H9 (cell line): ENCODE data around the gene KDM5B. TPM values are rescaled to one million over a fixed set of nuclear protein-coding genes. Genes with fewer than 3 reads are reported as not detected.

Source experiments
- DNase-seq: peaks from one replicate; pipeline ENCODE4 v3.0.0-alpha.2; 2017
- H2AFZ ChIP-seq: one replicate; pipeline ENCODE4 v1.6.1; 2013; ENCODE audit warnings: mild to moderate bottlenecking, low read length, control low read depth, moderate library complexity
- H2AK5ac ChIP-seq: 2 replicates; pipeline ENCODE4 v1.6.1; 2013; ENCODE audit warnings: low read length, control low read depth, mixed read lengths; ENCODE audit not compliant: insufficient read length
- H2BK120ac ChIP-seq: one replicate; pipeline ENCODE4 v1.6.1; 2013; ENCODE audit warnings: low read depth, mild to moderate bottlenecking, low read length, control low read depth, inconsistent platforms; ENCODE audit not compliant: poor library complexity, severe bottlenecking
- H2BK12ac ChIP-seq: 2 replicates; pipeline ENCODE4 v1.6.1; 2013; ENCODE audit warnings: low read length, control low read depth, mixed read lengths, low read depth; ENCODE audit not compliant: insufficient read length
- H2BK15ac ChIP-seq: 2 replicates; pipeline ENCODE4 v1.6.1; 2013; ENCODE audit warnings: low read depth, low read length, control low read depth
- H2BK20ac ChIP-seq: one replicate; pipeline ENCODE4 v1.6.1; 2013; ENCODE audit warnings: low read depth, mild to moderate bottlenecking, low read length, control low read depth, inconsistent platforms; ENCODE audit not compliant: poor library complexity, severe bottlenecking
- H2BK5ac ChIP-seq: 2 replicates; pipeline ENCODE4 v1.6.1; 2013; ENCODE audit warnings: low read length, control low read depth, mixed read lengths; ENCODE audit not compliant: insufficient read length
- H3K14ac ChIP-seq: 2 replicates; pipeline ENCODE4 v1.6.1; 2013; ENCODE audit warnings: low read length, control low read depth; ENCODE audit not compliant: insufficient read depth
- H3K18ac ChIP-seq: 2 replicates; pipeline ENCODE4 v1.6.1; 2013; ENCODE audit warnings: low read depth, mild to moderate bottlenecking, mixed read lengths, low read length, control low read depth; ENCODE audit not compliant: insufficient read length
- H3K23ac ChIP-seq: 2 replicates; pipeline ENCODE4 v1.6.1; 2013; ENCODE audit warnings: low read length, control low read depth, mixed read lengths, low read depth; ENCODE audit not compliant: insufficient read length
- H3K23me2 ChIP-seq: 2 replicates; pipeline ENCODE4 v1.6.1; 2013; ENCODE audit warnings: low read depth, mild to moderate bottlenecking, mixed read lengths, low read length, control low read depth; ENCODE audit not compliant: insufficient read length, poor library complexity, severe bottlenecking
- H3K27ac ChIP-seq: 2 replicates; pipeline ENCODE4 v1.5.1; 2013; ENCODE audit warnings: low read length, control low read depth, mixed read lengths, low read depth; ENCODE audit not compliant: insufficient read length
- H3K27me3 ChIP-seq: 2 replicates; pipeline ENCODE4 v1.6.1; 2013; ENCODE audit warnings: low read length, control low read depth, inconsistent platforms; ENCODE audit not compliant: insufficient read depth
- H3K4ac ChIP-seq: 2 replicates; pipeline ENCODE4 v1.6.1; 2013; ENCODE audit warnings: low read depth, mild to moderate bottlenecking, control low read depth, inconsistent platforms, low read length, moderate library complexity
- H3K4me1 ChIP-seq: 2 replicates; pipeline ENCODE4 v1.6.1; 2013; ENCODE audit warnings: low read length, control low read depth, inconsistent platforms; ENCODE audit not compliant: insufficient read depth
- H3K4me2 ChIP-seq: 2 replicates; pipeline ENCODE4 v1.6.1; 2013; ENCODE audit warnings: low read length, control low read depth, mixed read lengths; ENCODE audit not compliant: insufficient read length, insufficient read depth
- H3K56ac ChIP-seq: 2 replicates; pipeline ENCODE4 v1.6.1; 2013; ENCODE audit warnings: low read depth, mild to moderate bottlenecking, mixed read lengths, low read length, control low read depth; ENCODE audit not compliant: insufficient read length
- H3K79me1 ChIP-seq: 2 replicates; pipeline ENCODE4 v1.6.1; 2013; ENCODE audit warnings: low read depth, mild to moderate bottlenecking, moderate library complexity, low read length, control low read depth, inconsistent platforms; ENCODE audit not compliant: insufficient read depth, poor library complexity, severe bottlenecking
- H3K79me2 ChIP-seq: 2 replicates; pipeline ENCODE4 v1.6.1; 2013; ENCODE audit warnings: low read length, control low read depth, inconsistent platforms; ENCODE audit not compliant: insufficient read depth
- H3K9ac ChIP-seq: 2 replicates; pipeline ENCODE4 v1.6.1; 2013; ENCODE audit warnings: low read length, control low read depth, mixed read lengths; ENCODE audit not compliant: insufficient read length; ENCODE audit errors: extremely low read depth
- H3K9me3 ChIP-seq: one replicate; pipeline ENCODE4 v1.6.1; 2013; ENCODE audit warnings: low read depth, low read length, inconsistent platforms; ENCODE audit not compliant: control insufficient read depth
- H3T11ph ChIP-seq: one replicate; pipeline ENCODE4 v1.6.1; 2013; ENCODE audit warnings: mild to moderate bottlenecking, low read length, control low read depth, inconsistent platforms
- H4K20me1 ChIP-seq: one replicate; pipeline ENCODE4 v1.6.1; 2013; ENCODE audit not compliant: control insufficient read depth, insufficient read length, insufficient read depth
- H4K5ac ChIP-seq: 2 replicates; pipeline ENCODE4 v1.6.1; 2013; ENCODE audit warnings: low read depth, mild to moderate bottlenecking, mixed read lengths, low read length, control low read depth; ENCODE audit not compliant: insufficient read length
- H4K8ac ChIP-seq: replicated peaks from 2 replicates; pipeline ENCODE4 v1.6.1; 2013; ENCODE audit warnings: low read length, control low read depth, mixed read lengths, low read depth; ENCODE audit not compliant: insufficient read length
- H4K91ac ChIP-seq: 2 replicates; pipeline ENCODE4 v1.6.1; 2013; ENCODE audit warnings: low read depth, mild to moderate bottlenecking, moderate library complexity, mixed read lengths, low read length, control low read depth; ENCODE audit not compliant: insufficient read length
- H3K27ac Mint-ChIP-seq, 3 experiments: 2 replicates in 2 of 3; 3 replicates in 1 of 3; pipeline ENCODE4 v1.8.0; 2020 to 2021; ENCODE audit warnings: mixed read lengths in 3 of 3, mild to moderate bottlenecking in 1 of 3, moderate library complexity in 1 of 3
- H3K27me3 Mint-ChIP-seq: 2 replicates; pipeline ENCODE4 v1.8.0; 2021; ENCODE audit warnings: low read depth, mild to moderate bottlenecking, moderate library complexity, mixed read lengths
- H3K36me3 Mint-ChIP-seq, 3 experiments: 2 replicates in 2 of 3; 3 replicates in 1 of 3; pipeline ENCODE4 v1.8.0; 2020 to 2021; ENCODE audit warnings: low read depth in 3 of 3, mixed read lengths in 3 of 3; ENCODE audit not compliant: insufficient read depth in 1 of 3
- H3K4me1 Mint-ChIP-seq, 2 experiments: 2 replicates each; pipeline ENCODE4 v1.8.0; 2020; ENCODE audit warnings: mixed read lengths in 2 of 2
- H3K4me3 Mint-ChIP-seq, 2 experiments: 2 replicates in 1 of 2; 3 replicates in 1 of 2; pipeline ENCODE4 v1.8.0; 2020 to 2021; ENCODE audit warnings: mild to moderate bottlenecking in 2 of 2, mixed read lengths in 2 of 2, moderate library complexity in 1 of 2
- H3K9me3 Mint-ChIP-seq, 2 experiments: 2 replicates in 1 of 2; 3 replicates in 1 of 2; pipeline ENCODE4 v1.8.0; 2020; ENCODE audit warnings: mild to moderate bottlenecking in 2 of 2, mixed read lengths in 2 of 2, moderate library complexity in 1 of 2
- WGBS: extraction: QIAGEN DNeasy Blood & Tissue Kit; methylation state at CpG from one replicate; pipeline ENCODE4 v1.1.7; 2013; ENCODE audit warnings: missing lambda C conversion rate, low lambda C conversion rate, mixed read lengths; ENCODE audit not compliant: insufficient read length; ENCODE audit errors: extremely low coverage; 5-methylcytosine and 5-hydroxymethylcytosine counted together
- total RNA-seq: library from RNA; stranded (reverse); gene quantifications from 2 replicates; pipeline ENCODE4 v1.2.1, GENCODE V29; 2021
- TF ChIP-seq, protein P1 (sequence below): fragments of 200-600 bp; sonication (generic); conservative IDR thresholded peaks from 3 replicates; pipeline ENCODE4 v1.8.0; 2021; ENCODE audit warnings: antibody characterized with exemption, mild to moderate bottlenecking

KDM5B gene
- total RNA-seq, 1 experiment from 2014 or later, result 210 TPM

DNA sequence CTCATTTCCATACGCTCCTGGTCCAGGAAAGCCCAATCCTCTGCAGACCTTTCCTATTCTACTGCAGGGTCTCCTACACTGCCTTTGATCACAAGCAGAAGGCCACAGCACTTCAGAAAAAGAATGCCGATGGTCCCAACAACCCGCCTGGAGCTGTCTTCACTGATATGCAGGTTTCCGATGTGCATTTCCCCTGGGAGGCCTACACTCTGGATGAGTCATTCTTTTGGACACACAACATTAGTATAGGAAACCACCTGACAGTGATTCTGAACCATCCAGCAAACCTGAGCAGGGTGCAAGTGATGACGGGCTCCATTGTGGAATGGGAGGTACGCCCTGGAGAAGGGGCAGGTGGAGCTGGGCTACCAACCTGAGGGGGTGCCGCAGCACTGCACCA lies 17.5 kb upstream of the KDM5B start:
- Mint-ChIP-seq H3K9me3 (no peaks in the 10 kb centered on the region; a peak in 1 of 5 replicates), H3K27ac (no peak overlapping the region; a peak in 1 of 7 replicates), H3K27me3 (peaks cover 1% of the 10 kb centered on the region; the same call in 1 of the 2 replicates), H3K36me3 (no peaks in the 10 kb centered on the region; a peak in 1 of 7 replicates), H3K4me1 (peaks cover 4 to 6% of the 10 kb centered on the region in 2 experiments; a peak in 3 of 4 replicates), H3K4me3 (no peak overlapping the region)
- H2BK15ac ChIP-seq, result no peak overlapping the region
- no peak overlapping the region for H3K4ac ChIP-seq
- H3K56ac ChIP-seq, result no peak overlapping the region
- no peak overlapping the region for H3T11ph ChIP-seq
- no peak overlapping the region for H3K23ac ChIP-seq
- H2BK120ac ChIP-seq, result no peak overlapping the region
- H2BK12ac ChIP-seq, result no peak overlapping the region
- H4K5ac ChIP-seq, result no peak overlapping the region
- H4K91ac ChIP-seq, result no peak overlapping the region
- no peak overlapping the region for H3K4me2 ChIP-seq
- no CpG with 5 or more reads among the region's 7 CpGs for WGBS
- H3K18ac ChIP-seq, result no peak overlapping the region
- no peak overlapping the region for H2AK5ac ChIP-seq
- H3K79me1 ChIP-seq, result no peaks in the 10 kb centered on the region
- H4K20me1 ChIP-seq, result no peaks in the 10 kb centered on the region
- H4K8ac ChIP-seq, result no peak overlapping the region
- H3K23me2 ChIP-seq, result no peaks in the 10 kb centered on the region
- DNase-seq, result no peak
- no peaks in the 10 kb centered on the region for H3K4me1 ChIP-seq
- H3K27me3 ChIP-seq, result no peaks in the 10 kb centered on the region
- no peaks in the 10 kb centered on the region for H3K9me3 ChIP-seq
- no peak overlapping the region for H2AFZ ChIP-seq
- H3K14ac ChIP-seq, result no peak overlapping the region
- H2BK20ac ChIP-seq, result no peak overlapping the region
- H2BK5ac ChIP-seq, result no peak overlapping the region
- H3K9ac ChIP-seq, result no peak overlapping the region
- TF ChIP-seq, protein P1, sequence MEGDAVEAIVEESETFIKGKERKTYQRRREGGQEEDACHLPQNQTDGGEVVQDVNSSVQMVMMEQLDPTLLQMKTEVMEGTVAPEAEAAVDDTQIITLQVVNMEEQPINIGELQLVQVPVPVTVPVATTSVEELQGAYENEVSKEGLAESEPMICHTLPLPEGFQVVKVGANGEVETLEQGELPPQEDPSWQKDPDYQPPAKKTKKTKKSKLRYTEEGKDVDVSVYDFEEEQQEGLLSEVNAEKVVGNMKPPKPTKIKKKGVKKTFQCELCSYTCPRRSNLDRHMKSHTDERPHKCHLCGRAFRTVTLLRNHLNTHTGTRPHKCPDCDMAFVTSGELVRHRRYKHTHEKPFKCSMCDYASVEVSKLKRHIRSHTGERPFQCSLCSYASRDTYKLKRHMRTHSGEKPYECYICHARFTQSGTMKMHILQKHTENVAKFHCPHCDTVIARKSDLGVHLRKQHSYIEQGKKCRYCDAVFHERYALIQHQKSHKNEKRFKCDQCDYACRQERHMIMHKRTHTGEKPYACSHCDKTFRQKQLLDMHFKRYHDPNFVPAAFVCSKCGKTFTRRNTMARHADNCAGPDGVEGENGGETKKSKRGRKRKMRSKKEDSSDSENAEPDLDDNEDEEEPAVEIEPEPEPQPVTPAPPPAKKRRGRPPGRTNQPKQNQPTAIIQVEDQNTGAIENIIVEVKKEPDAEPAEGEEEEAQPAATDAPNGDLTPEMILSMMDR, result no peak
- no peaks in the 10 kb centered on the region for H3K79me2 ChIP-seq
- H3K27ac ChIP-seq, result no peak overlapping the region
